Body of pancreas (tissue), 4 donors: ENCODE data around the gene USP15. TPM values are rescaled to one million over a fixed set of nuclear protein-coding genes. Genes with fewer than 3 reads are reported as not detected.

ENCODE experiments used
- ATAC-seq: fragments of 150-250 bp; one replicate; pipeline ENCODE4 v1.9.1; 2016
- DNase-seq, 4 donors: peaks; one replicate each; pipeline ENCODE4 v3.0.0-alpha.2; 2019
- H3K27ac ChIP-seq, 4 donors: fragments of 200-600 bp; sonication (generic); 1 replicate in 3 of 4; 2 replicates in 1 of 4; pipeline versions ENCODE4 v1.5.1 to v1.6.1; 2016 to 2019; ENCODE audit warnings: mild to moderate bottlenecking in 1 of 4, mixed read lengths in 1 of 4, moderate library complexity in 1 of 4
- H3K27me3 ChIP-seq, 2 donors: fragments of 200-600 bp; sonication (generic); one replicate each; pipeline ENCODE4 v1.6.0; 2016; ENCODE audit warnings: mild to moderate bottlenecking in 1 of 2
- H3K36me3 ChIP-seq, 2 donors: fragments of 200-600 bp; sonication (generic); replicated peaks in 1 of 2; 2 replicates each; pipeline ENCODE4 v1.5.1; 2016; ENCODE audit warnings: low read depth in 2 of 2; ENCODE audit not compliant: insufficient read depth in 1 of 2
- H3K4me1 ChIP-seq: fragments of 200-600 bp; sonication (generic); one replicate; pipeline ENCODE4 v1.6.0; 2016
- H3K4me3 ChIP-seq, 2 donors: fragments of 200-600 bp; sonication (generic); 1 replicate in 1 of 2; 2 replicates in 1 of 2; pipeline ENCODE4 v1.5.1; 2016 to 2019
- H3K9me3 ChIP-seq, 3 donors: fragments of 200-600 bp; sonication (generic); 1 replicate in 2 of 3; 2 replicates in 1 of 3; pipeline ENCODE4 v1.5.1; 2016
- POLR2A ChIP-seq, 3 donors: fragments of 450-650 bp; IDR thresholded peaks; one replicate each; pipeline ENCODE4 v1.6.1; 2016; ENCODE audit warnings: antibody characterized with exemption in 3 of 3, mild to moderate bottlenecking in 2 of 3
- WGBS, 2 donors: methylation state at CpG; one replicate each; pipeline ENCODE4 v1.1.5; 2017; 5-methylcytosine and 5-hydroxymethylcytosine counted together
- intact Hi-C: fragments of 100-400 bp; cut with DNase I; formaldehyde crosslinking; loops from one replicate; pipeline ENCODE4 v1.15.1; 2023
- total RNA-seq, 2 donors: library from RNA; depleted of rRNA; stranded (reverse); fragments of >200 nt; gene quantifications; one replicate each; pipeline ENCODE4 v1.1.0, GENCODE V29; 2016
- TF ChIP-seq, protein P1 (sequence below), 7 experiments: fragments of 450-650 bp in 4 of 7; fragments of 200-600 bp in 3 of 7; sonication (generic) in 3 of 7; IDR thresholded peaks; one replicate each; pipeline ENCODE4 v1.5.1; 2016 to 2019; ENCODE audit warnings: antibody characterized with exemption in 7 of 7

USP15 gene
- total RNA-seq, 2 donors from 2014 or later: 47.5 to 57.4 TPM

DNA sequence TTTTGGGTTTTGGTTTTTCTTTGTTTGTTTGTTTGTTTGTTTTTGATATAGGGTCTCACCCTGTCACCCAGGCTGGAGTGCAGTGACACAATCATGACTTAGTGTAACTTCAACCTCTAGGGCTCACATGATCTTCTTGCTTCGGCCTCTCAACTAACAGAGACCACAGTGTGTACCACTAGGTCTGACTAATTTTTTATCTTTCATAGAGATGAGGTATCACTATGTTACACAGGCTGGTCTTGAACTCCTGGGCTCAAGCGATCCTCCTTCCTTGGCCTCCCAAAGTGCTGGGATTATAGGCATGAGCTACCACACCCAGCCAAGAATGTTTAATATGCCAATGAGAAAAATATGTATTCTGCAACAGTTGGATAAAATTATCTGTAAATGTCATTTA is 29.6 kb upstream of the USP15 start:
- 95 to 100% methylated on average over 2 of the region's 2 CpGs for WGBS, 2 donors
- Histone ChIP-seq H3K4me1 (no peaks in the 10 kb centered on the region), H3K27ac (no peak overlapping the region), H3K27me3 (no peaks in the 10 kb centered on the region), H3K9me3 (no peaks in the 10 kb centered on the region), H3K36me3 (no peaks in the 10 kb centered on the region), H3K4me3 (no peak overlapping the region)
- intact Hi-C loops: no loop called here
- DNase-seq: no peak
- ATAC-seq: no peak
- TF ChIP-seq, protein P1, sequence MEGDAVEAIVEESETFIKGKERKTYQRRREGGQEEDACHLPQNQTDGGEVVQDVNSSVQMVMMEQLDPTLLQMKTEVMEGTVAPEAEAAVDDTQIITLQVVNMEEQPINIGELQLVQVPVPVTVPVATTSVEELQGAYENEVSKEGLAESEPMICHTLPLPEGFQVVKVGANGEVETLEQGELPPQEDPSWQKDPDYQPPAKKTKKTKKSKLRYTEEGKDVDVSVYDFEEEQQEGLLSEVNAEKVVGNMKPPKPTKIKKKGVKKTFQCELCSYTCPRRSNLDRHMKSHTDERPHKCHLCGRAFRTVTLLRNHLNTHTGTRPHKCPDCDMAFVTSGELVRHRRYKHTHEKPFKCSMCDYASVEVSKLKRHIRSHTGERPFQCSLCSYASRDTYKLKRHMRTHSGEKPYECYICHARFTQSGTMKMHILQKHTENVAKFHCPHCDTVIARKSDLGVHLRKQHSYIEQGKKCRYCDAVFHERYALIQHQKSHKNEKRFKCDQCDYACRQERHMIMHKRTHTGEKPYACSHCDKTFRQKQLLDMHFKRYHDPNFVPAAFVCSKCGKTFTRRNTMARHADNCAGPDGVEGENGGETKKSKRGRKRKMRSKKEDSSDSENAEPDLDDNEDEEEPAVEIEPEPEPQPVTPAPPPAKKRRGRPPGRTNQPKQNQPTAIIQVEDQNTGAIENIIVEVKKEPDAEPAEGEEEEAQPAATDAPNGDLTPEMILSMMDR (IDR thresholded peaks at IDR 0.05): no peak
- no peak for TF ChIP-seq POLR2A (IDR thresholded peaks at IDR 0.05)

DNA sequence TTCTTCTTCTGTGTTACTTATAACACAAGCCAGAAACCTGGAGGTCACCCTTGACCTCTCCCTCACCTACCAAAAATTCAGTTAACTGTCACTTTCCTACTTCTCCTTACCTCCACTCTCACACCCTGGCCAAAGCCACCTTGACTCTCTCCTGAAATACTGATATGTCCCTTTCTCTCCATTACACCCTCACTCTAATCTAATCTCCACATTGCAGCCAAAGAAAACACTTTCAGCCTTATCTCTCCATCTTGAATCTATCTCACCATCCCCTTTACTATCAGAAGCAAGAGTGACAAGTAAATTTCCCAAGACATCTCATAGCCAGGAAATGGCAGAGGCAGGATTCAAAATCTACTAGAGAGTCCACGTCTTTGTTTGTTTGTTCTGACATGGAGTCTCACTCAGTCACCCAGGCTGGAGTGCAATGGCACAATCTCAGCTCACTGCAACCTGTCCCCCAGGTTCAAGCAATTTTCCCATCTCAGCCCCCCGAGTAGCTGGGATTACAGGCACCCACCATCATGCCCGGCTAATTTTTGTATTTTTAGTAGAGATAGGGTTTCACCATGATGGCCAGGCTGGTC is 28.0 kb upstream of the USP15 start:
- H3K36me3 ChIP-seq: no peaks in the 10 kb centered on the region
- intact Hi-C loops: no loop called here
- ATAC-seq (no peak), DNase-seq (no peak)
- TF ChIP-seq, protein P1 (IDR thresholded peaks at IDR 0.05): no peak
- TF ChIP-seq POLR2A (IDR thresholded peaks at IDR 0.05): no peak
- H3K9me3 ChIP-seq: no peaks in the 10 kb centered on the region
- H3K27ac ChIP-seq: no peak overlapping the region
- no peak overlapping the region for H3K4me3 ChIP-seq
- WGBS, 2 donors: 74 to 84% methylated on average over 3 of the region's 3 CpGs
- no peaks in the 10 kb centered on the region for H3K27me3 ChIP-seq
- no peaks in the 10 kb centered on the region for H3K4me1 ChIP-seq

DNA sequence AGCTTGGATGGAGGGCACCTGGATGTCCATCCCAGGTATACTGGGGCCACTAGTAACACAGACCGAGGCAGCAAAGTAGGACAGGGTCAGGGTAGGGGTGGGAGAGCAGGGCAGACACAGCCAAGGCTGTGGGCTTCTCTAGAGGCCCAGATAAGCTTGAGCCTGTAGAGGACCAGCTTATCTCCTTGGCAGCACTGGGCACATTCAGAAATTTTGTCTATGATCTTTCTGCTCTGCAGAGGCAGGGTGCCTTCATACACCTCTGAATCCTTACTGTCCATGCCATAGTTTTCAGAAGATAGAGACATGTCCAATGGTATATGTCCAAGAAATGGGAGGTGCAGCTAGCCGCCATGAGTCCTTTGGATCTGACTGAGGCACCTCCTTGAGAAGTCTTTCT is 26.4 kb upstream of the USP15 start:
- no peak for DNase-seq
- WGBS, 2 donors: 95 to 100% methylated on average over 1 to 2 of the region's 2 CpGs
- H3K27me3 ChIP-seq: no peaks in the 10 kb centered on the region
- no peaks in the 10 kb centered on the region for H3K4me1 ChIP-seq
- no peak overlapping the region for H3K4me3 ChIP-seq
- H3K9me3 ChIP-seq: no peaks in the 10 kb centered on the region
- no peak overlapping the region for H3K27ac ChIP-seq
- intact Hi-C loops: no loop called here
- H3K36me3 ChIP-seq: no peaks in the 10 kb centered on the region
- TF ChIP-seq, protein P1 (IDR thresholded peaks at IDR 0.05): no peak
- no peak for TF ChIP-seq POLR2A (IDR thresholded peaks at IDR 0.05)
- no peak for ATAC-seq

DNA sequence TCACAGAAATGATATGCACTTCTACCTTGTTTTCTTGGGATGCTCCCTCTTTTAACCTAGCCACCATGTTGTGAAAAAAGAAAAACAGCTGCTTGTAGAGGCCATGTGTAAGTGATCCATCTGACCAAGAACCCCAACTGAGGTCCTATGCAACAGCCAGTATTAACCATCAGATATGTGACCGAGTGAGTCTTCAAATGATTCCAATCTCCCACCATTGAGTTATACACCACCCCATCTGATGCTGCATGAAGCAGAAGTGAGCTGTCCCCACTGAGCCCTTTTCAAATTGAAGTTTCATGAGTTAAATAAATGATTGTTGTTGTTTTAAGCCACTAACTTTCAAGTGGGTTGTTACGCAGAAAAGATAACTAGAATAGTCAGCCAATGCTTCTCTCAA is 20.6 kb upstream of the USP15 start:
- no peak for DNase-seq
- TF ChIP-seq, protein P1 (IDR thresholded peaks at IDR 0.05): no peak
- no peak for TF ChIP-seq POLR2A (IDR thresholded peaks at IDR 0.05)
- Histone ChIP-seq H3K36me3 (no peaks in the 10 kb centered on the region), H3K4me3 (no peak overlapping the region), H3K9me3 (no peaks in the 10 kb centered on the region), H3K4me1 (no peaks in the 10 kb centered on the region), H3K27ac (no peak overlapping the region), H3K27me3 (no peaks in the 10 kb centered on the region)
- no peak for ATAC-seq
- intact Hi-C loops: no loop called here
- WGBS, 2 donors: 76 to 89% methylated on average over 2 of the region's 2 CpGs
